Middle frontal gyrus (tissue), 1 donor: ENCODE data around the gene MAP3K5.

Source experiments
- DNase-seq: peaks from one replicate; pipeline ENCODE4 v3.0.0-alpha.2; 2015; ENCODE audit warnings: low spot score; ENCODE audit errors: extremely low spot score

The MAP3K5 gene

DNA sequence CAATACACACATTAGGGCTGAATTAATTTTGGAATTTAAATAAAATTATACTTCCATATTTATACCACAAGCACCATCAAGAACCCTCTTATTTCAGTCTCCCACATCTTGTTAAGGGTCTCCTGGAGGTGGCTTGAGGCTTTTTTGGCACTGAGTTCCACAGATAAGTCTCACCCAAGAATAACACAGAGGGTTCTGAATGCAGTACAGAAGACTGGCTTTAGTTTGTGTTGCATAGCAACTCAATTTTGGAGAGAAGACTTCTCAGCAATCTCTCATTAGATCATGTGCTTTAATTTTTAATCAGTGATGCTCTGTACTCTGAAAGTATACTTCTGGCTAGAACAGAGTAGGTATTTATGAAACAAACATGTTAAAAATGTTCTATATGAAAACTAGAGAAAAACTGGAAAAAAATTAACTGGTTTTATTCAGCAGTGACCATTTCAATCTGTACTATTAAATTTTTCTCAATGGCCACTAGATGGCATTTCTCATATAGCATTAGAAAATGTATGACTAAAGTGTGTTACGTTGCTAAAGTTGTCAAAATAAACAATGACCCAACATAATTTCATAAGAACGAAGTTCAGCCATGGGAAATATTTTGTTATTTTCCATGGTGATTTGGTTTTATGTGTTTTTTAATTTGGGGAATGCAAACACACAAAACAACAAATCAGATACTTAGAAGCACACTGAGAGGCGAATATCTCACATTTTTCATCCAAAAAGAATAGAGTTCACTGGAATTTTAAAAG is 209.4 kb downstream of the MAP3K5 start:
- no peak for DNase-seq

DNA sequence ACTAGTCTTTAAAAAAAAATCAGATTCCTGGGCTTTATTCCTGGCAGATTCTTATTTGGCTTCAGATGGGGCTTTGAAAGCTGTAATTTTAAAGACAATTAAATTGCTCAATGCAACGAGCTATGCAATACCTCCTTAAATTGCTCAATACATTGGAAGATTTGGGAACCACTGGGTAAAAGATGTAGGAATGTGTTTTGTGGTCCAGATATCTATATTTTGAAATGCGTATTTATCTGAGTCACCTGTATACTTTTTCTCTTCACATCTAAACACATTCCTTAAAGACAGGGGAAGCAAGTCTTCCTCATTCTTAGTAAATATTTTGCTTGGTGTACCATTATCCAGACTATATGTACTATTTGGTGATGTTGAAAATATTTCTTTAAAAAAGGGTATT is 212.5 kb downstream of the MAP3K5 start:
- no peak for DNase-seq

DNA sequence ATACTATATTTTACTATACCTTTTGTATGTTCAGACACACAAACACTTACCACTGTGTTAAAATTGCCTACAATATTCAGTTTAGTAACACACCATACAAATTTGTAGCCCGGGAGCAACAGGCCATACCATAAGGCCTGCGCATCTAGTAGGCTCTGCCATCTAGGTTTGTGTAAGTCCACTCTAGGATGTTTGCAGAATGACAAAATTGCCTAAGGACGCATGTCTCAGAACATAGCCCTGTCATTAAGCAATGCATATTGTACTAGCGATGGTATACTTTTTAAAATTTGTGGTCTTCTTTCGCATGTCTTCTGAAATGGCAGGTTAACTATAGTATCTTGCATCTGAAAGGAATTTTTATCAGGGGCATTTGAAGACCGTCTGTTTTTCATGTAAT is 215.5 kb downstream of the MAP3K5 start:
- no peak for DNase-seq

DNA sequence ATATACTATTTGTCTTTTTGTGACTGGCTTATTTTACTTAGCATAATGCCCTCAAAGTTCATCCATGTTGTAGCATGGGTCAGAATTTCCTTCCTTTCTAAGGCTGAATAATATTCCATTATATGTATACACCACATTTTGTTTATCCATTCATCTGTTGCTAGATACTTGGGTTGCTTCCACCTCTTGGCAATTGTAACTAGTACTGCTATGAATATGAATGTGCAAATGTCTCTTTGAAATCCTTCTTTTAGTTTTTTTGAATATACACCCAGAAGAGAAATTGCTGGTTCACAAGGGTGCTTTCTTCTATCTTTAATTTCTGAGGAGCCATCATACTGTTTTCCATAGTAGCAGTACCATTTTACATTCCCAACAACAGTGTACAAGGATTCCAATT is 220.8 kb downstream of the MAP3K5 start:
- no peak for DNase-seq

DNA sequence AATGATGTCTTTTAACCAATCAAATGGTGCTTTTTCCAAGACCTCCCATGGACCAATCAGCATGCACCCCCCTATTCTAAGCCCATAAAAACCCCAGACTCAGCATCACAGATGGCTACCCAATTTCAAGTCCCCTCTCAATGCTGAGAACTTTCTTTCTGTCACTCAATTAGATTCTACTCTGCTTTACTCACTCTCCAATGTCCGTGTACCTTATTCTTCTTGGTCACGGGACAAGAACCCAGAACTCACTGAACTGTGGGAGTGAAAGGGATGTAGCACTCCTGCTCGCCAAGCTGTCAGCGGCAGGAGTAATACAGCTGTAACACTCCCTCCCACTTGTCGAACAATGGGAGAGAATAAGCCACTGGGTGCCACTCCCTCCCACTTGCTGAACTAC is 221.2 kb downstream of the MAP3K5 start:
- no peak for DNase-seq

DNA sequence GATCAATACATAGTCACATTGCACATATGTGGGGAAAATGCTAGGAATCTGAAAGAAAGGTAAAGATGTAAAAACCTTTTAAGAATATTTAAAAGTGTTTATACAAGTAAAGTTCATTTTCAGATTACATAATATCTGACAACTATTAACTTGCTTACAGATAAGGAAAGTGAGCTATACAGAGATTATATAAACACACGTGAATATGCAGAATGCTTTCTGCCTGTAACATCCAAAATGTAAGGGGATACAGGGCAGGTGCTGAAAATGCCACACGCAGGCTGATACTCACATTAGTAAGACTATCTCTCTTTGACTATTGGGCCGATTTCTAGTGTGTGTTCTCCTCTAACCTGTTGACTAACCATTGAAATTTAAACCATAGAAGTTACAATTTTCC is 224.1 kb downstream of the MAP3K5 start:
- DNase-seq: no peak

DNA sequence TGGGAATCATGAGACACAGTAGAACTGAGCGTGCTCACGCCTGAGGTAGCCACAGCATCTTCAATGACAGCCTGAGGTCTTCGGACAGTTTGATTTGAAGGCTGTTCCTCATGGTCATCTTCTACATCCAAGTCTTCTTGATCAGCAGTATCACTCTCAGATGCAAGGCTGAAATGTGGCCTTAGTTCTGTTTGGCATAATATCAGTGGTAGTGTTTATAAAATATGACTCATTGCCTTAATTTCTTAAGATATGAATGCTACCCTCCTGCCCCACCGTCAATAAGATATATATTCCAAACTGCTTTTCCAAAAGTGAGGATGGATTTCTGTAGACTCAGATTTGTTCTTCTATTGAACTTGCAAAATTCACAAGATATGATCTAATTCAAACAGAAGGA is 224.6 kb downstream of the MAP3K5 start:
- no peak for DNase-seq

DNA sequence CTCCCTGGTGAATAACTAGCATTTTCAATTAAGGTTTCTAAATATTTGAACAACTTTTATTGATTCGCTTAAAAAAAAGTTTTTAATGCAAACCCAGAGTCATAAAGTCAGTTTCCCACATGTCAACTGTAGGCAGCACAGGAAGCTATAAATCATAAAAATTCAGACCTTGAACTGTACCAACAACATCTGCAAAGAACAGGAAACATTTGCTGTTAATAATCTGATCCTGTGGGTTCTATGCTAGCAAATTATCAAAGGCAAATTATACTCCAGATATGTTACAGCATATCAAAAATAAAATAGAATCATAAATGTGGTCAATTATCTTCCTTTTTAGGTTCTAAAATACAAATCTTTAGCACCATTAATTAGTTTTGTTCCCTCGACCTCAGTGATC is 225.4 kb downstream of the MAP3K5 start:
- DNase-seq: no peak

DNA sequence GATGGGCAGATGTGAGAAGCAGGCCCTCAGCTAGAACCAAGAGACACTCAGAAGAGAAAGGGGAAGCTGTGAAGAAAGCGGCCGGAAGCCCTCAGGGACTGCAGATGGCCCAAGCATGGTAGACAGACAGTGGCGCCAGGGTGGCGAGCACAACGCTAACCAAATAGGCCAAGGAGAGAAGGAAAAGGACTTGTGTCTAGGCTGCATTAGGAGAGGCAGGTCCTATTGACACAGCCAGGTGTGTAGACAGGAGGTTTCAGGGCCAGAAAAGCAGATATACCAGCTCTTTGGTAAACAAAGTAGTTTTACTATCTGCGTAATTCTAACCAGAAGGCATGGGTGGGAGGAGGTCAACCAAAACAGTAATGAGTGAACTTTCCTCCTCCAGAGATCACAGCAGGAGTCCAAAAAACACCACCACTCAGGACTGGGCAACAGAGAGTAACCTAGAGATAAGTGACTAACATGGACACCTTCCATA is 226.2 kb downstream of the MAP3K5 start:
- DNase-seq: no peak

DNA sequence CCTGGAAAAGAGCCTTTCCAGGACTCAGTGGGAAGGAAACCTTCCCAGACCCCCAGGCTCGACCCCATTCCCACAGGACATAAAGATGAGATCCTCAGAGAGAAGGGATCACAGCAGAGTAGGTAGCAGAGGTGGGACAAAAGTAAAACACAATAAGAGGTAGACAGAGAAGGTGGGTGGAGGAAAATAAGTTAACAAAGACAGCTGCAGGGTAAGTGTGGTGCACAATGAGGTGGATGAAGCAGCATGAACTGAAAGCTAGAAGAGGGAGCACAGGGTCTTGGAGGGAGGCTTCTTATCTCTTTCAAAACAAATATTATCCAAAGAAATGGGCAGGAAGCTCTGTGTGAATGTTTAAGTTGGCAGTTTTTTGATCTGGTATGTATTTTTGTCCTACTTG is 228.1 kb downstream of the MAP3K5 start:
- DNase-seq: no peak

DNA sequence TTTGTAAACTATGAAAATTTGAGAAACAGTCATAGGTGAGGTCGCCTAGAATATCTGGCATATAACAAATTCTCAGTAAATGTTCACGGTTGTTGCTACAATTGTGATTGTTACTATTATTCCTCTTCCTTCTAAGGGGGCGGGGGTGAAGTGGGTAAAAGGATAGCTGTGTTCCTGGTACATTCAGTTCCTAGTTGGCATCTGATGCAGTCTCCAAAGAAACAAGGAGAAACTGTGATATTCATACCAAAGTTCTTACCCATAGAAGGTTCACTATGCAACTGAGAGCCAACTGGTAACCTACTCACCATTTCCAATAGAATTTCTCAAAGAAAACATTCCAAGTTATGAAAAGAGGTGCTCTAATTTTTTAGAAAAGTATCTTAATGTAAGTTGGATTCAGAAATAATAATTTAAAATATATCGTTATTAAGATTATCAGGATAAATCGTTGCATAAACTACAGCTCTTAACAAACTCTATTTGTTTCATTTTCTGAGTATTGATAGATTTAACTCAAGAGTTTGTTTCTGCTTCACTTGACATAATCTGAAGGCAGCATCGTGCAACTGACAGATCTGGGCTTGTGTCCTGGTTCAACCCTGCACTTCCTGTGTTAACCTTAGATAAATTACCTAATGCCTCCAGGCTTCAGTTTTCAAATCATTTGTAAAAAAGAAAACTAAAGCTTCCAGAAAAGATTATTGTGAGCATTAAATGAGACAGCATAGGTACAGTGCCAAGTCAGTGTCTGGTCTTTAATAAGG is 228.7 kb downstream of the MAP3K5 start:
- DNase-seq: no peak

DNA sequence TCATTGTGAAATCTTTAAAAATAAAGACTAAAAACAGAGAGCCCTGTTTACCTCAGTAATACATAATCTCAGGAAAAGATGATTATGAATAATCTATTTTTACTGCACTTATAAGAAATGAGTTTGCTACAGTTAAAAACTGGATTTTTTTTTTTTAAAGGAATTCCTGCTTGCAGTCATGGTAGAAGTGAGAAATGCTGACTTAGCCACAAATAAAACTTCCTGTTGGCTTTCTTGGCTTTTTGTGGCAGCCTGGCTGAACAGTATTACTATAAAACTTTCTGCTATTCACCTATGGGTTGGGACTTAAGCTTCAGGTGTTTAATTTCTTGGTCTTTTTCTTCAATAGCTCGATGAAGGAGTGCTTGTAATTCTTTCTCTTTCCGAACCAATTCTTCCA is 230.1 kb downstream of the MAP3K5 start:
- DNase-seq: no peak

DNA sequence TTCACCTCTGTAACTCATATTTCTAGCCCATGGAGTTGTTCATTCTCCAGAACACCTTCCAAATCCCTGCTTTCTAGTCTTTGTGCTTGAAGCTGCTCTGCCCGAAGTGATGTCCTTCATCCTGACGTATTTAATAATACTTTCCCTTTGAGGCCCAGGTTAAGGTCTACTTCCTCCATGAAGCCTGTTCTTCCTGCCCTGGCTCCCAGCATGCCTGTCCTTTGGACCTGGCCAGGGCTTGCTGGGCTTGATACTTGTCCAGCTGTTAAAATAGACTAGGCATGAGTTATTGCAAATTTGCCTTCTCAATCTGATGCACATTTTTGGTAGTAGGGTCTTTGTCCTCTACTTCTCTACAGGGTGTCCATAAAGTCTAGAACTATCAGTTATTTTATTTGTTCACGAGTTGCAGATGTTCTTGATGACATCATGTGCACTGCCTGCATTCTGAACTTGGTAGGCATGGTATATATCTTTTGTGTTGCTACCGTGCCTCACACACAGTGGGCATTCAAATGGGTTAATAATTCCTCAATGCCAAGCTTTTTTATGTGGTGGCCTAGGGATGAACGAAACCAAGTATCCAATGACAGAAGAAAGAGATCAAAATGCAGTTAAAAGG is 239.0 kb downstream of the MAP3K5 start:
- DNase-seq: no peak

DNA sequence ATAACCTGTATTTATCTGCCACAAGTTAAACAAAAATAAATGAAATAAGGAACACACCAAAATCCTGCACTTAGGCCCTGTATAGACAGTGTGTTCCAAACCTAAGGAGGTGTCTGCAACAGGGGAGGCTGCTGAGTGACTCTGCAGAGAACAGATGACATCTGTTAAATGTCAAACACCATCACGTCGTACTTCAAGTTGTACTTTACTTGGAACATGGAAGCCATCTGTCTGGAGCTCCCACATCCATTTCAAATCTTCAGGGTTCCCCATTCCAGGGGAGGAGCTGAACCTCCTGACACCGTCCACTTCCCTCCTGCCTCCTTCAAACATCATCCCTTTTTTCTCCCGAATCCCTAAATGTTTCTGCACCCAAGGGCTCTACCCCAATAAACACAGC is 240.2 kb downstream of the MAP3K5 start:
- no peak for DNase-seq

DNA sequence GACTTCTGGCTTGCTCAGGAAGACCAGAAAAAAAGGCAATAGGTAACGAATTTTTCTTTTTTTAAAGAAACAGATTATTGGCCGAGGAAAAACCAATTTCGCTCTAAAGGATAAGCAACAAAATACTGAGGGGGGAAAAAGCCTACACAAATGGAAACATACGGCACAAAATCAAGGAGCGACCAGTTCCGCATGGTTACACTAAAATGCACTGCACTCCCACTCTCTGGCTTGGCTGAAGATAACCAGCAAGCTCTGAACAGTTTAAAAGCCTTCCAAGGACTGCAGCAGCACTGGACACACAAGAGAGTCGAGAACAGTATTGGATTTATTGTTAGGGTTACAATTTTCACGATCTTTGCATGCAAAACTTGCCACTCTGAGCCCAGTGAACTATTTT is 241.2 kb downstream of the MAP3K5 start:
- no peak for DNase-seq

DNA sequence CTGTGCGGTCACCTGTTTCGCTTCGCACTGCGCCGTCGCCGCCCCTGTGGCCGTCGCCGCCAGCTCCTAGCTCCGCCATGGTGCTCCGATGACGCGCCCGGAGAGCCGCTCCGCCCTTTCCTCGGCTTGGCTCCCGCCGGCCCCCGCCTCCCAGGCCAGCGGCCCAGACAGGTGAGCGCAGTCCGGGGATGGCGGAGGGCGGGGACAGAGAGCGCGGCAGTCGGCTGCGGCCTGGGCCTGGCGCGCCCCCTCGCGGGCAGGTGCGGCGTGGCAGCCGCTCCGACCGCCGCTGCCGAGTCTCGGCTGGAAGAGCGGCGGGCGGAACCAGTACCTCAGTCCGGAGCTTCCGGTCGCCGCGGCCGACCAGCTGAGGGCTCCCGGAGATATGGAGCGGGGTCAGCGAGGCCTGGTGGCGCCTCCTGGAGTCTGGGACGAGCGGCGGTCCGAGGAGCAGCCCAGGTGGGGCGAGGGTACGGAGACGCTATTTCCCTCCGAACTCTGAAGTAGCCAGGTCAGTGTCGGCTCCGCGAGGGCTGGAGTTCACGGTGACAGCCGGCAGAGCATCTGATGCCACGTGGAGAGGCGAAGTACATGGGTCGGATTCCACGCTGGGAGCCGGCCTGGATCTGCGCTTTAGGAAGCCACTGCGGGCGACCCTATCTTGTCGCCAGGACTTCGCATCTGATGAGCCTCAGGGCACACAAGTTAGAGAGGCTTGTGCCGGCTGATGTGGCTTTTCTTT is 241.8 kb downstream of the MAP3K5 start, which contains the start of gene MAP7:
Gene MAP7, minus strand, starts transcription at position 93 of the 742 bp plus-strand sequence. Its CDS starts 14 bp downstream, at position 79.
- no peak for DNase-seq

DNA sequence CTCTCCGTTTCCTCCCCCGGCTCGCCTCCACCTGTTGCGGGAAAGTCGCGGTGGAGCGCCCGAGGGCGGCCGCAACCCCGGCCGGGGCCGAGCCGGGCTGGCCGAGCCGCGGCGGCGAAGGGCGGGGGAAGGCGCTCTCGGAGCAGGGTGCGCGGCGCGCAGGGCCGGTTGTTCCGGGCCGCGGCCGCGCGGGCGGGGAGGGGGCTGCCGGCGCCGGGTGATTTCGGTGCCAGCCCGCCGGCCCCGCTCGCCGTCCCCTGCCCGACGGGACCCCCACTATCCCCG is 242.3 kb downstream of the MAP3K5 start:
- no peak for DNase-seq

DNA sequence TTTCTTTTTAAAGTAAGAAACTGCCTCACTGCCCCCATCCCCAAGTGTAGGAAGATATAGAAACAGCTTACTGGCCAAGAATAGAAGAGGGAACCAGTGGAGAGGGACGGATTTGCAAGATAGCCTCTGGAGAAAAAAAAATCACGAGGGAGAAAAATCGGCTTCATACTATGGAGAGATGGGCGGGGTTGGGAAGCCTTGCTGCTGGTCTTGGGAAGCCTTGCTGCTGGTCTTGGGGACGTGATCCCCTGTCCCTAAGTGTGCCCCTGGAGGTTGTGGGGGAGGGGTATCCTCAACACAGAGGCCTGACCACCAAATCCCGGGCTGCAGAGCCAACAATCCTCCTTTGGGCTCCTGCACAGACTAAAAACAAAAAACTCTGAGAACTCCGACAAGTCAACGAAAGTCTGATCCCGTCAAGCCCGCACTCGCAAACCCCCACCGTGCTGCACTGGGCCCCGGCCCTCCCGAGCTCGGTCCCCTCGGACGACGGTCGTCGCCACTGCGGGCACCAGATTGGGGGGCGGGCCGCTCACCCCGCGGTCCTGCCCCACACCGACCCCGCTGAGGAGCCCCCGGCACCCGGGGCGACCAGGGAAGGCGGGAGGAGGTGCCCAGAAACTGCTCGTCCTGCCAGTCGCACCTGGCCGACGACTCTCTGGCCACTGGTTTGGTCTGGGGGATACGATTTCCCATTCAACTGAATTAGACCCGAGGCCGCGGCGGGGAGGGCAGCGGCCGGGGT is 242.8 kb downstream of the MAP3K5 start:
- DNase-seq: no peak

DNA sequence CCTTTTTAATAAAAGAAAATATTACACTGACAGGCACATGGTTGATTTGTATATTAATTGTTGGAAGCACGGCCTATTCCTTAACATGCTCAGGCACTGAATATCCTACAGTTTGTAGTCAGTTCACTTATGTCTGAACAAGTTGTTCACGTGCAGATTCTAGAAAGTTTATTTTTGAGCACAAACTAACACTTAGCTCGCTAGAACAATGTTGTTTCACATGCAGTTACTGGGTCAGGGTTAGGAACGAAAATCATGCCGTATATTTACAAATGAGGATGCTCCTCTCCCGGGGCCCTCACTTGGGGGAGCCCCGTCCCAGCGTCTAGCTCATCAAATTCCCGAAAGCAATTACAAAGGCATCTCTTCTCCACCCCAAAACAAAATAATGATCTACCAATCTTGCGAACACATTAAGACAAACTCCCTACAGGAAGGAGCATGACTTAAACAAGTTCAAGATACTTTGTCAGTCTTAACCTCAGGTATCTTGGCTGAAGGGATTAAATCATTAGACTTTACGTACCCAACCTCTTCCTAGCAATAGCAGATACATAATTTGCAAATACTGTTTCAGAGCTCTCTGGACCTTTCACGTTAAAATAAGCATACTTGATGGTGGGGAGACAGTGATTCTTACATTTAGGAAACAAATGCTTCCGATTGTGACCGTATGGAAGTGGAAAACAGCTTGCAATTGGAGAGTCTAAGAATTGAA is 243.5 kb downstream of the MAP3K5 start:
- DNase-seq: no peak

DNA sequence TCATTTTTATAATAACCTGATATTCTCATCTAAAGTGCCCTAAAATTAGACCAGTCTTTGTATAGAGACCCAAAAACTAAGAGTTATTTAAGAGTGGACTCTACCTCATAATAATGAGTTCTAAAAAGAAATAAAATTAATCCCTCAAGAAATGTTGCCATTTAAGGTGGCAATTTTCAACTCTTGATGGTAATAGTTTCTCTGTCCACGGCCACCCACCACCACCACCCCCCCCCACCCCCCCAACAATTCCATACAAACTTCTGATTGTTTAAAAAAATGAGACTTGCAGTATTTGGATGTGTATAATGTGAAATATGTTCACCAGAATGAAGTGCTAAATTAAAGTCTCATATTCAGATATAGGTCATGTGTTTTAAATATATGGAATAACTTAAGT is 244.4 kb downstream of the MAP3K5 start:
- no peak for DNase-seq
